A673 (cell line): ENCODE results near the gene ABHD1.

ENCODE experiments used
- EZH2 ChIP-seq: fragments of 200-600 bp; sonication (generic); IDR thresholded peaks from 2 replicates; pipeline ENCODE4 v1.6.1; 2017; ENCODE audit warnings: borderline replicate concordance, low read depth, mild to moderate bottlenecking, mixed read lengths, antibody characterized with exemption, low read length; ENCODE audit not compliant: poor library complexity, severe bottlenecking
- TF ChIP-seq, protein P1 (sequence below): fragments of 300-800, 200-600 bp; sonication (generic); conservative IDR thresholded peaks from 2 replicates; pipeline ENCODE4 v1.5.1; 2017; ENCODE audit warnings: low read depth, mild to moderate bottlenecking, antibody characterized with exemption, low read length, moderate library complexity, mixed read lengths

DNA sequence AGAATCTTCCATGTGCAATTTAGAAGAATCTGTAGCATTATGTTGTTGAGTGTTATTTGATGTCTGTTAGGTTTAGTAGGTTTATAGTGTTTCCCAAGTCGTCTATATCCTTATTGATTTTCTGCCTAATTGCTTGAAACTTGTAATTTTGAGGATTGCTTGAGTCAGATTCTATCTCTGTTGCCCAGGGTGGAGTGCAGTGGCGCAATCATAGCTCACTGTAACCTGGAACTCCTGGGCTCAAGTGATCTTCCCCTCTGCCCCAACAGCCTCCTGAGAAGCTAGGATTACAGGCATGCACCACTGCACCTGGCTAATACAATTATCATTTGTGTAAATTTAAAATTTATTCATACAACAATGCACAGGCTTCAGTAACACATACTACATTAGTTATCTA is 22.1 kb downstream of the ABHD1 start:
- TF ChIP-seq, protein P1, sequence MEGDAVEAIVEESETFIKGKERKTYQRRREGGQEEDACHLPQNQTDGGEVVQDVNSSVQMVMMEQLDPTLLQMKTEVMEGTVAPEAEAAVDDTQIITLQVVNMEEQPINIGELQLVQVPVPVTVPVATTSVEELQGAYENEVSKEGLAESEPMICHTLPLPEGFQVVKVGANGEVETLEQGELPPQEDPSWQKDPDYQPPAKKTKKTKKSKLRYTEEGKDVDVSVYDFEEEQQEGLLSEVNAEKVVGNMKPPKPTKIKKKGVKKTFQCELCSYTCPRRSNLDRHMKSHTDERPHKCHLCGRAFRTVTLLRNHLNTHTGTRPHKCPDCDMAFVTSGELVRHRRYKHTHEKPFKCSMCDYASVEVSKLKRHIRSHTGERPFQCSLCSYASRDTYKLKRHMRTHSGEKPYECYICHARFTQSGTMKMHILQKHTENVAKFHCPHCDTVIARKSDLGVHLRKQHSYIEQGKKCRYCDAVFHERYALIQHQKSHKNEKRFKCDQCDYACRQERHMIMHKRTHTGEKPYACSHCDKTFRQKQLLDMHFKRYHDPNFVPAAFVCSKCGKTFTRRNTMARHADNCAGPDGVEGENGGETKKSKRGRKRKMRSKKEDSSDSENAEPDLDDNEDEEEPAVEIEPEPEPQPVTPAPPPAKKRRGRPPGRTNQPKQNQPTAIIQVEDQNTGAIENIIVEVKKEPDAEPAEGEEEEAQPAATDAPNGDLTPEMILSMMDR, result no peak
- no peak for TF ChIP-seq EZH2
